Motor neuron (in vitro differentiated cells): ENCODE measurements around the gene INPP5A. TPM values are rescaled to one million over a fixed set of nuclear protein-coding genes. Genes with fewer than 3 reads are reported as not detected.

Experiments used
- ATAC-seq, 8 experiments: fragments of 200-7000 bp; cut with Tn5 transposase; replicated peaks in 6 of 8; 2 replicates each; pipeline ENCODE4 v1.8.0; 2021; ENCODE audit warnings: mild to moderate bottlenecking in 8 of 8, moderate library complexity in 8 of 8
- H3K27ac ChIP-seq, 2 donors: fragments of 250-450 bp; sonication (Bioruptor Pico); 2 replicates each; pipeline ENCODE4 v1.9.0; 2021; ENCODE audit warnings: antibody characterized with exemption in 2 of 2, mild to moderate bottlenecking in 2 of 2, moderate library complexity in 1 of 2
- H3K4me1 ChIP-seq, 2 donors: fragments of 250-450 bp; sonication (Bioruptor Pico); replicated peaks in 1 of 2; 2 replicates each; pipeline ENCODE4 v1.6.1; 2021; ENCODE audit warnings: antibody characterized with exemption in 2 of 2, mild to moderate bottlenecking in 2 of 2, moderate library complexity in 1 of 2
- H3K4me3 ChIP-seq, 5 donors: fragments of 250-450 bp; sonication (Bioruptor Pico); 2 replicates each; pipeline ENCODE4 v1.9.0; 2021; ENCODE audit warnings: antibody characterized with exemption in 5 of 5, mild to moderate bottlenecking in 5 of 5, moderate library complexity in 4 of 5
- WGBS, 10 experiments: fragments of 450-650 bp; shearing (Covaris generic); methylation state at CpG; one replicate each; pipeline ENCODE4 v1.0.0; 2022; 5-methylcytosine and 5-hydroxymethylcytosine counted together
- in situ Hi-C, 9 experiments: fragments of 400-800 bp; cut with MboI; loops; one replicate each; pipeline ENCODE4 v1.15.0; 2021; ENCODE audit warnings: low sequenced_read_pairs in 9 of 9, low pct_unique_long_range_greater_than_20kb in 2 of 9; ENCODE audit not compliant: unreplicated experiment in 9 of 9
- total RNA-seq, 8 experiments: library from RNA; unstranded; fragments of 300-600 nt; gene quantifications; 2 replicates each; pipeline versions ENCODE4 v1.2.3 to v1.2.4, GENCODE V29; 2022

The INPP5A gene
- total RNA-seq, 8 experiments from 2014 or later = 13.2 to 45.0 (median 17.9) TPM

- Histone ChIP-seq H3K27ac (no peak overlapping the region), H3K4me1 (peaks cover 3 to 4% of the 10 kb centered on the region in 2 donors), H3K4me3 (no peak overlapping the region)
- WGBS, 10 experiments = 80 to 90% (median 80%) methylated on average over 1 to 4 of the region's 22 CpGs; no CpG with 5 or more reads in 5 of the 10 experiments
- ATAC-seq = peak in 3 of 8 experiments; percentile 17 to 28 (median 17)
- in situ Hi-C loops = loop anchor here in 2 of 9 experiments (25.0 kb wide), 1 partner anchor 113 kb away; no protein-coding TSS in a partner anchor
Observed at GRCh38 chr10:132774902-132775863, 237.6 kb downstream of the INPP5A start.

DNA sequence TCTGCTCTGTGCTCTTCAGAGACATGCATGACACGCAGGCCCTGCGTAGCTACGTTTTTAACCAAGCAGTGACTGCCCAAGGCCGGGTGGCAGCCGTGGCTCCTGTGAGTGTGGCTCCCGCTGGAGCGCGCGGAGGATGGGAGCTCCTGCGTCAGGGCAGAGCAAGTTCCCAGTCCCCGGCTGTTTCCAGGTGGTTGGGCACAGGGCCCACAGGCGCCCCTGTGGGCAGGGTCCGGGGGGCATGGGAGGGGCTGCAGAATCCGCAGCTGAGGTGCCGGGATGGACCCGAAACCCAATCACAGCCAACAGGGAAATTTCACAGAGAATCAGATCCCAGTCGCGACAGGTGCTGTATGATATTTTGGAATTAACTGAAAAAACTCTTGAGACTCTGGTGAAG, 238.6 kb downstream of the INPP5A start:
- Histone ChIP-seq H3K4me1 (peaks cover 3 to 4% of the 10 kb centered on the region in 2 donors), H3K27ac (no peak overlapping the region), H3K4me3 (no peak overlapping the region)
- no peak for ATAC-seq
- in situ Hi-C loops = loop anchor here in 1 of 9 experiments (25.0 kb wide), 1 partner anchor 114 kb away; no protein-coding TSS in a partner anchor
- 95 to 100% (median 100%) methylated on average over 2 to 6 of the region's 18 CpGs; no CpG with 5 or more reads in 7 of the 10 experiments for WGBS, 10 experiments

DNA sequence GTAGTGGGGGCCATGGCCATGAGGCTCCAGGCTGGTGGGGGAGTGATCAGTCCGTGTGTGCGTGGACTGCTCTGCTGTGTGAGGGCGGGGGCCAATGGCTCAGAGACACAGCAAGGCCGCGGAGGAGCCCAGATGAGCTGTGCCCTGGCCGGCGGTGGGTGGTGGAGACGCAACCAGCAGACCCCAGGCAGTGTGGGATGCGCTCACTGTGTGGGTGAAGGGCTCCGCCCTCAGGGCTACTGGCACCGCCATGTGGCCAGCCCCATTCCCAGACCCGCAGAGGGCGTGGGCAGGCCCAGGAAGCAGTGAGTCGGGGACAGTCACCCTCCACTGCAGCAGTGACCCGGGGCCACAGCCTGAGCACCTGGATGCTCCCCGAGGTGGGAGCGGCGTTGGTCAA, 239.2 kb downstream of the INPP5A start:
- H3K27ac ChIP-seq = no peak overlapping the region
- H3K4me3 ChIP-seq = no peak overlapping the region
- in situ Hi-C loops = loop anchor here in 1 of 9 experiments (25.0 kb wide), 1 partner anchor 115 kb away; no protein-coding TSS in a partner anchor
- 91% methylated on average over 6 of the region's 18 CpGs; no CpG with 5 or more reads in 9 of the 10 experiments for WGBS, 10 experiments
- no peak for ATAC-seq
- peaks cover 3 to 4% of the 10 kb centered on the region in 2 donors for H3K4me1 ChIP-seq

GRCh38 chr10:132777441-132777840, 239.9 kb downstream of the INPP5A start:
- in situ Hi-C loops = loop anchor here in 1 of 9 experiments (25.0 kb wide), 1 partner anchor 115 kb away; no protein-coding TSS in a partner anchor
- Histone ChIP-seq H3K4me3 (no peak overlapping the region), H3K4me1 (peaks cover 3 to 4% of the 10 kb centered on the region in 2 donors), H3K27ac (no peak overlapping the region)
- 89 to 100% (median 98%) methylated on average over 1 to 8 of the region's 14 CpGs; no CpG with 5 or more reads in 6 of the 10 experiments for WGBS, 10 experiments
- no peak for ATAC-seq

DNA sequence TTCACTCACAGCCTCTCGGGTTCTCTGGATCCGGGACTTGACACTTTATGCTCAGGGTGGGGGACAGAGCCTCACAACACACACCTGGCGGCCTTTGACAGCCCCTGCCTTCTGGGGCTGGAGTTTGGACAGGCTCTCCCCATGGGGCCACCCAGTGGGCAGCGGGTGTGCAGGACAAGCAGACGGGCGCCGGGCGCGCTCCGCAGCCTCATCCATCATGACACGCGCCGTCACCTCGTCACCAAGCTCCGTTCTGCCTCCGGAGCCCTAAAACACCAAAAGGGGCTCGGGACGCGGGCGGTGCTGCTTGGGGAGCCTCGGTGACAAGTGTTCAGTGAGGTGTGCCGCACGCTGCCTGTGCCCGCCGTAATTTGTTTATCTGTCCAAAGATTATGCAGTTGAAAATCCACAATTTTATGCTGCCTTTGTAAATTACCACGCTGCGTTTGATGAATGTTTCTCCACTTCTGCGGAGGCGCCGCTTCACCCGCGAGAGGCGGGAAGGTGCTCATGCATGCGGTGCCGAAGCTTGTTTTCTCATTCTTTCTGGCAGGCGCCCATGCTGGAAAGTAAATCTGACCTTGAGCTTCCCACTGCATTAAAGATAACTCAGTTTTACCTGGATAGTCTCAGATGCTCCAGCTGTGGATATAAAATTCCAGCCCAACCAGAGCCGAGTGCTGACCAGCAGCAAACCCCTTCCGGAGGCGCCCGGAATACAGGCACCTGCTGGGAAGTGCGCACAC, 242.1 kb downstream of the INPP5A start:
- ATAC-seq = no peak
- in situ Hi-C loops = loop anchor here in 1 of 9 experiments (25.0 kb wide), 1 partner anchor 117 kb away; no protein-coding TSS in a partner anchor
- WGBS, 10 experiments = 70 to 88% (median 84%) methylated on average over 2 to 24 of the region's 41 CpGs; no CpG with 5 or more reads in 6 of the 10 experiments
- Histone ChIP-seq H3K27ac (no peak overlapping the region), H3K4me1 (peaks cover 8 to 21% of the 10 kb centered on the region in 2 donors), H3K4me3 (no peak overlapping the region)

DNA sequence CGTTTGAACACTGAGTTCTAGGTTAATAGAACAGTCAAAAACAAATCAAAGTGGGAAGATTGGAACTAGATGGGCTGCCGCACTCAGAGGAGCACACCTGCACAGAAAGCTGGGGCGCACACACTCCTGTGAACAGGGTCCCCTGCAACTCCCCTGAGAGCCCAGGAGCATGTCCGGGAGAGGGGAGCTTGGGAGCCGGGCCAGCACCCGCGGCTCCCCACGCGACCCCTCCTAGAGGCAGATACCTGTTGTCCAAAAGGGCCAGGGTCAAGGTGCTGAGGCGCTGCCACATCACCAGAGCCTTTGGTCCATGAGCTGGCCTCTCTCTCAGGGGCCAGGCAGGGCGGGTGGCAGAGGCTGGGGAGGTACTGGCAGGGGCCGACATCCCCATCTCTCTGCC, 242.8 kb downstream of the INPP5A start:
- no peak for ATAC-seq
- in situ Hi-C loops = loop anchor here in 1 of 9 experiments (25.0 kb wide), 1 partner anchor 118 kb away; no protein-coding TSS in a partner anchor
- Histone ChIP-seq H3K27ac (no peak overlapping the region), H3K4me1 (peaks cover 8 to 24% of the 10 kb centered on the region in 2 donors), H3K4me3 (no peak overlapping the region)
- 60 to 93% (median 75%) methylated on average over 1 to 4 of the region's 12 CpGs; no CpG with 5 or more reads in 6 of the 10 experiments for WGBS, 10 experiments

DNA sequence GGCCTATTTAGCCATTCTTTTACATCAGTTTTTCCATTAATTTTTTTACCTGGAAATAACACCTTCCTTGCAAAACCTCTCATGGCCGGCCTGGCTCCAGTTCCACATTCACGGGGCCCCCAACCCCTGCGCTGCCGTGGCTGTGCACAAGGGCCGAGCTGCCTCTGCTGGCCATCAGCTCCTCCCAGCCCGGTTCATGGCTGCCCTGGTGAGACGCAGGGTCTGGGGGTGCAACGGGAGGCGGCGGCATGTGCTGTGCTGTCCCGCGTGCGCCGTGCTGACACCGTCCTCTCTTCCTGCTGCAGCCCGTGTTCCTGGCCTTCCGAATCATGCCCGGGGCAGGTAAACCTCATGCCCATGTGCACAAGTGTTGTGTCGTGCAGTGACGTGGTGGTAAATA, 244.0 kb downstream of the INPP5A start:
- Histone ChIP-seq H3K4me3 (no peak overlapping the region), H3K27ac (no peak overlapping the region), H3K4me1 (peaks cover 12 to 22% of the 10 kb centered on the region in 2 donors)
- ATAC-seq = no peak
- 60 to 100% (median 95%) methylated on average over 1 to 10 of the region's 20 CpGs; no CpG with 5 or more reads in 6 of the 10 experiments for WGBS, 10 experiments
- in situ Hi-C loops = loop anchor here in 1 of 9 experiments (25.0 kb wide), 1 partner anchor 119 kb away; no protein-coding TSS in a partner anchor

DNA sequence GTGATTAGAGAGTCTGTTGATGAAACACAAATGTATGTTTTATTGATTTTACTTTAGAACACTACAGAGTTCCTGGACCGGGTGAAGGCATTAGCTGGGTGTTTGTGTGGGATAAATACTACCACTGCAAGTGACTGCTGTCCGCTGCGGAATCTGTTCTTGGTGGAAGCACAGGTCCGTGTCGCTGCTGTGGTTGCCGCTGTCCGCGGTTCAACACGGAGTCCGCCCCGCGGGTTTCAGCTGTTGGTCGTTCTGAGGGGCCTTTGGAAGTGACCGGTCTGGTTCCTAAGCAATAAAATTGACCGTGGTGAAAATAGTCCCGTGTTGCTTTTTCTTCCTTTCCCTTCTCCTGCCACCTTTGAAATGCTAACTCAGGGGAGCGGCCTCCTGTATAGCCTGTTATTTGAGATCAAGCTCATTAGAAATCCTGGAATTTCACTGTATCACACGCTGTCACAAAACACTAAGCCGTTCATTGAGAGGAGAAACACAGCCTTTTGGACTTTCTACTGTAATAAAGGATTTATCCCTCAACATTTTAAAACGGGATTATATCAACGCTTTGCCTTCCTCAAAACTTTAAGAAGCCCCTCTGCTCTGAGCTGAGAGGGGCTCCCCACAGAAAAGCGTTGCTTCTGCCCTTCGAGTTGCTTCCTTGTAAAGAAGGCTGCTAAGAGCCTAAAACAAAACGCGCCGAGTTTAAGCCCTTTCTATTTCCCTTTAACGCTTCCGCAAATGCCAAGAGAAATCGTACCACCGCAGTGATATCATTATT, 245.8 kb downstream of the INPP5A start:
- H3K4me3 ChIP-seq = peak overlapping the region in 1 of 5 donors; percentile 30
- in situ Hi-C loops = loop anchor here in 1 of 9 experiments (25.0 kb wide), 1 partner anchor 121 kb away; no protein-coding TSS in a partner anchor

DNA sequence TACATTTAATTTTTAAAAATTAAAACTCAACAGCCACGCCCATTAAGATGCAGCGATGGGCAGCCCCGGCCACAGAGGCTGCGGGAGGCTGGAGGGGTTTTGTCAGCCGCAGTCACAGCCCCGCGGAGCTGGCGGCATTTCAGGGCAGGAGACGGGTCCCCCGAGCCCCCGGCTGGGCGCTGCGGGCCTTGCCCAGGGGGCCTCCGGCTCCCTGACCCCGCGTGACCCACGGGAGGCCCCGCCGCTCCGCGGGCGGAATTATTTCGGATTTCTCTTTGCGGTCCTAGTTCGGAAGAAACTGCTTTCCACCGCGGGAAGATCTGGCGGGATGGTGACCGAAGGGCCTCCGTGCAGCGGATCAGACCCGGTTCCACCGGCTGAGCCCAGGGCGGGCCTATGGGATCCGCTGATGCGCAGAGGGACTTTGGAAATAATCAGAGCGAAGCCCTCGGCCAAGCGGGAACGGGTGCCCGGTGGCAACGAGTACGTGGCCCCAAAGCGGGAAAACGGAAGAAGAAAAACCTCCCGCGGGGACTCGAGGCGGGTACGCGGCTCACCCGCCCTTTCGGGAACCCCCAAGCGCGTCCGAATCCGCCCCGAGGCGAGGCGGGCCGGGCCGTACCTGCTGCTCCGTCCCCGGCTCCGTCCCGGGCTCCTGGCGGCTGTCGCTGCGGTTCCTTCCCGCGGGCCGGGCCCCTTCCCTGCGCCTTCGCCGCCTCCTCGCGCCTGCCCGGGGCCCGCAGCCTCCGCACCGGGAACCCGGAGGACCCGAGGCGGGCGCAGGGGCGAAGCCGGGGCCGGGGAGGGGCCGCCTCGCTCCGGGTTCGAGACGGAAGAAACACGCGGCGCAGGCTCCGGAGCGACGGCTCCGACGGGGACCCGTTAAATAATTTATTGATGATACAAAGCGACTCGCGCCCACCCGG, 246.6 kb downstream of the INPP5A start:
- WGBS, 10 experiments = 0 to 93% (median 20%) methylated on average over 1 to 16 of the region's 106 CpGs; no CpG with 5 or more reads in 1 of the 10 experiments
- H3K4me3 ChIP-seq = peak overlapping the region in 3 of 5 donors; percentile 4 to 45 (median 30)

More for the DNA sequence above, 245.8 kb downstream of the INPP5A start:
- Histone ChIP-seq H3K27ac (no peak overlapping the region), H3K4me1 (peaks cover 16 to 34% of the 10 kb centered on the region in 2 donors)
- 10 to 96% (median 41%) methylated on average over 3 to 30 of the region's 30 CpGs for WGBS, 10 experiments
- no peak for ATAC-seq

DNA sequence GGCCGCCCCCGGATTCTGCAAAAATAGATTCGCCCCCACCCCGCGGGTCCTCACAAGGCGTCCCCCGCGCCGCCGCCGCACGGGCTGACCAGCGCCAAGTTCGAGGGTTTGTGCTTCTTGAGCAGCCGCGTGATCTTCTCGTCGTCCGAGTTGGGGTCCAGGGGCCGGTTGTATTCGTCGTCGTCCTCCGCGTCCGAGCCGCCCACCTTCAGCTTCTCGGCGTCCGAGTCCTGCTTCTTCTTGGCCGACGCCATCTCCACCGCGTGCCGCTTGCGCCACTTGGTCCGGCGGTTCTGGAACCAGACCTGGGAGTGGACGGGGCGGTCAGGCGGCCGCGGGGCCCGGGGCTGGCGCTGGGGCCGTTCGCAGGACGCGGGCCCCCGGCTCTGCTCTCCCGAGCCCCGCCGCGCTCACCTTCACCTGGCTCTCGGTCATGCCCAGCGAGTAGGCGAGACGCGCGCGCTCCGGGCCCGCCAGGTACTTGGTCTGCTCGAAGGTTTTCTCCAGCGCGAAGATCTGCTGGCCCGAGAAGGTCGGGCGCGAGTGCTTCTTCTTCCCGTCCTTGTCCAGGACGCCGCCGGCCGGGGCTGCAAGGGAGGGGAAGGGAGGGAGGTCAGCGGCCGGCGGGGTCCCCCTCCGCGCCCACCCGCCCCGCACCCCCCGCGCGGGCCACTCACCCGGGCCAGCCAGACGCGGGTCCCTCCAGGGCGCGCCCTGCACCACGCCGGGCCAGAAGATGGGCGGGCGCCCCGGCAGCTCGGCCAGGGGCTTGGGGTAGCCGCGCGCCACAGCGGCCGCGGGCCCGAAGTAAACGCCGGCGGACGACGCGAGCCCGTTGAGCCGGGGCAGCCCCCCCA, 247.5 kb downstream of the INPP5A start:
- no peak overlapping the region for H3K27ac ChIP-seq
- peaks cover 17 to 44% of the 10 kb centered on the region in 2 donors for H3K4me1 ChIP-seq
- in situ Hi-C loops = loop anchor here in 1 of 9 experiments (25.0 kb wide), 1 partner anchor 123 kb away; no protein-coding TSS in a partner anchor
- H3K4me3 ChIP-seq = peak overlapping the region; percentile 6 to 45 (median 30)
- peak in 6 of 8 experiments; percentile 6 to 40 (median 34) for ATAC-seq
- WGBS, 10 experiments = 6 to 48% methylated on average over 8 to 22 of the region's 111 CpGs; no CpG with 5 or more reads in 8 of the 10 experiments

More for the DNA sequence above, 246.6 kb downstream of the INPP5A start:
- in situ Hi-C loops = loop anchor here in 1 of 9 experiments (25.0 kb wide), 1 partner anchor 122 kb away; no protein-coding TSS in a partner anchor
- ATAC-seq = no peak
- no peak overlapping the region for H3K27ac ChIP-seq
- peaks cover 17 to 42% of the 10 kb centered on the region in 2 donors for H3K4me1 ChIP-seq
